ENCODE results near the gene ATP6AP1.
"Not testable (repeated sequence)": the region's sequence is repeated elsewhere in the genome, so short reads cannot be mapped to it uniquely, and the experiment has no call there.

Gene ATP6AP1
- total RNA-seq = 40.5 to 70.1 (median 55.0) reads per million in 3 experiments

DNA sequence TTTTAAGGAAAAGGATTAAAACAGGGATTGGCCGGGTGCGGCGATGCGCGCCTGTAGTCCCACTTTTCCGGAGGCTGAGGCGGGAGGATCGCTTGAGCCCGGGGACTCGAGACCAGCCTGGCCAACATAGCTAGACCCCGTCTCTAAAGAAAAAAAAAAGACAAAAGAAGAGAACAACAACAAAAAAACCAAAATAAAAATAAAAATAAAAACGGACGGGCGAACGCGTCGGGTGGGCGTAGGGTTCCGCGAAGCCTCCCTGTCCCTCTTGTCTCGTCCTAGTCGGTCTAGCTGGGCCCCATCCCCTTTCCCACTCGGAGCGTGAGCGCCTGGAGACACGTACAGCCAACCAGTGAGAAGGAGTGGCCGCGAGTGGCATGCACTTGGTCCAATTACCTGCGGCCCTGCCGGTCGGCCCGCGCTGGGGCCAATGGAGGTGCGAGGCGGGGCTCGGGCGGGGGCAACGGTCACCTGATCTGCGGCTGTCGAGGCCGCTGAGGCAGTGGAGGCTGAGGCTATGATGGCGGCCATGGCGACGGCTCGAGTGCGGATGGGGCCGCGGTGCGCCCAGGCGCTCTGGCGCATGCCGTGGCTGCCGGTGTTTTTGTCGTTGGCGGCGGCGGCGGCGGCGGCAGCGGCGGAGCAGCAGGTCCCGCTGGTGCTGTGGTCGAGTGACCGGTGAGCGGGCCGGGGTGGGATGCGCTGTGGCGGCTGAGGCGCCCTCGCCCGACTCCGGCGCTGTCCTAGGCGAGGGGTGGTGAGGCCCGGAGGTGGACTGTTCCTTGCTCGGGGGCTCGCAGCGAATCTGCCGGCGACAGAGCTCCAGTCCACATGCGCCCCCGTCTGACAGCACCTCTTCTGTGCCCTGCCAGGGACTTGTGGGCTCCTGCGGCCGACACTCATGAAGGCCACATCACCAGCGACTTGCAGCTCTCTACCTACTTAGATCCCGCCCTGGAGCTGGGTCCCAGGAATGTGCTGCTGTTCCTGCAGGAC is at the start of gene ATP6AP1:
ATP6AP1 (plus strand) TSS at position 502 of the 996 bp plus-strand sequence; CDS start at position 518, 16 bp downstream.
- peak; percentile 88 for DNase-seq

- DNase-seq = peak; percentile 97
These were observed 49.5 kb upstream of the ATP6AP1 start, which contains the start of gene EMD for GRCh38 chrX:154378799-154379568. EMD (plus strand) TSS chrX:154379295; CDS start chrX:154379485, 190 bp downstream.

DNA sequence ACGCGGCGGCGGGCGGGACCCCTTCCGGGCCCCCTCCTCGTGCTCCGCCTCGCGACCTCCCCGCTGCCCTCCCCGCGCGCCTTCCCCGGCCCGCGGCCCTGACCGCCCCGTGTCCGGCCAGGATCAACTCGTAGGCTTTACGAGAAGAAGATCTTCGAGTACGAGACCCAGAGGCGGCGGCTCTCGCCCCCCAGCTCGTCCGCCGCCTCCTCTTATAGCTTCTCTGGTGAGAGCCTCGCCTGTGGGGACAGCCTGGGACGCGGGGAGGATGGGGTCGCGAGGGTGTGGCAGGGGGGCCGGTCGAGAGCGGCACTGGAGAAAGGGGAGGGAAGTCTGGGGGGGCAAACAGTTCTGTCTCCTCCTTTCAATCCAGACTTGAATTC is 48.9 kb upstream of the ATP6AP1 start:
- no peak for DNase-seq

DNA sequence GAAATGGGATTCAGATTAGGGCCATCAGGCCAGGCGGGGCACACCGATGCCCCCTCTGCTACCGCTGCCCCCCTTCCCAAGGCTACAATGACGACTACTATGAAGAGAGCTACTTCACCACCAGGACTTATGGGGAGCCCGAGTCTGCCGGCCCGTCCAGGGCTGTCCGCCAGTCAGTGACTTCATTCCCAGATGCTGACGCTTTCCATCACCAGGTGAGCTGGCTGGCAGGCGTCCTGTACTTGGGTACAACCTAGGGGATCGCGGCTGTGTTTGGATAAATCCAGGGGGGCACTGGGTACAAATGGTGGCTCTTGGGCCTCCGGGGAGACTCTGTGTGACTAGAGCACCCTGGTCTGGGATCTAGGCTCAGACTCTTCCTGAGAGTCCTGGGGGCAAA is 48.3 kb upstream of the ATP6AP1 start:
- no peak for DNase-seq

DNA sequence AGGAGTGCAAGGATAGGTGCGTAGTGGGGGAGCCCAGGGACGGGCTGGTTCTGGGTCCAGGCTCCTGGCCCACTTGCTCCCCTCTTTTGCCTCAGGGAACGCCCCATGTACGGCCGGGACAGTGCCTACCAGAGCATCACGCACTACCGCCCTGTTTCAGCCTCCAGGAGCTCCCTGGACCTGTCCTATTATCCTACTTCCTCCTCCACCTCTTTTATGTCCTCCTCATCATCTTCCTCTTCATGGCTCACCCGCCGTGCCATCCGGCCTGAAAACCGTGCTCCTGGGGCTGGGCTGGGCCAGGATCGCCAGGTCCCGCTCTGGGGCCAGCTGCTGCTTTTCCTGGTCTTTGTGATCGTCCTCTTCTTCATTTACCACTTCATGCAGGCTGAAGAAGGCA is 47.7 kb upstream of the ATP6AP1 start:
- no peak for DNase-seq

GRCh38 chrX:154381271-154381670 is 47.2 kb upstream of the ATP6AP1 start:
- no peak for DNase-seq

DNA sequence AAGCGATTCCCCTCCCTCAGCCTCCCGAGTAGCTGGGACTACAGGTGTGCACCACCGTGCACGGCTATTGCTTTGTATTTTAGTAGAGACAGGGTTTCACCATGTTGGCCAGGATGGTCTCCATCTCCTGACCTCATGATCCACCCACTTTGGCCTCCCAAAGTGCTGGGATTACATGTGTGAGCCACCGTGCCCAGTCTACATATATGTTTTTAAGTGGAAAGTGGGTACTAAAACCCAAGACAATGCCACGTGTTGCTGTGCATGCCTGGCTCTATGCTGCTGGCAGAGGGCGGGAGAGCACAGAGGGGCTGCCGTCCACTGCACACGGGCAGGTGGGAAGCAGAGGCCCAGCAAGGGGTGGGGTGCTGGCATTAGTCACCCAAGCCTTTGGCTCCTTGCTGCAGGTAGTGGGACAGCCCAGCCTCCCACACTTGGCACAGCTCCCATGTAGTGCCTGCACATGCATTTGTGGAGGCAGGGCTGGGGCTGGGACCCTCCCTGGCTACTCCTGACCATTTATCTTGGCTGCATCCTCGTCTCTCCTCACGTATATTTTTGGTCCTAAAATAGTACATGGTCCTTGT is 45.9 kb upstream of the ATP6AP1 start:
- no peak for DNase-seq

GRCh38 chrX:154383359-154384283 is 44.9 kb upstream of the ATP6AP1 start:
- DNase-seq = no peak

GRCh38 chrX:154384284-154384892 is 44.1 kb upstream of the ATP6AP1 start:
- no peak for DNase-seq

- not testable (repeated sequence) for DNase-seq
These were observed 40.4 kb upstream of the ATP6AP1 start for GRCh38 chrX:154388094-154388493.

DNA sequence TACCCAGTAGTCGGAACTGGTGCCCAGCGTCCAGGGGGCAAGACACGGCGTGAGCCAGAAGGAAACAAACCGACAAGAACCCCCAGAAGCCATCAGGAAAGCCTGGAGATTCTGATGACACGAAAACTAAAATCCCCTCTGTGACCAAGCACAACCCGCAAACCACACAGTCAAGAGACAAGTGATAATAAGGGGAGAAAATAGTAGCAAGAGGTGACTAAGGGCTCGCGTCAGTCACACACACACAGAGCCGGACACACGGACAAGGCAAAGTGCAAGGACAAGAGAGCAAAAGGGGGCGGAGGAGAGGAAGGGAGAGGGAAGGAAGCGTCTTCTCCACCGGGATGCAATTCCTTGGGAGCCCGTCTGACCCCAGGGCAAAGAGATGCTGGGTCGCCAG is 39.8 kb upstream of the ATP6AP1 start:
- not testable (repeated sequence) for DNase-seq

DNA sequence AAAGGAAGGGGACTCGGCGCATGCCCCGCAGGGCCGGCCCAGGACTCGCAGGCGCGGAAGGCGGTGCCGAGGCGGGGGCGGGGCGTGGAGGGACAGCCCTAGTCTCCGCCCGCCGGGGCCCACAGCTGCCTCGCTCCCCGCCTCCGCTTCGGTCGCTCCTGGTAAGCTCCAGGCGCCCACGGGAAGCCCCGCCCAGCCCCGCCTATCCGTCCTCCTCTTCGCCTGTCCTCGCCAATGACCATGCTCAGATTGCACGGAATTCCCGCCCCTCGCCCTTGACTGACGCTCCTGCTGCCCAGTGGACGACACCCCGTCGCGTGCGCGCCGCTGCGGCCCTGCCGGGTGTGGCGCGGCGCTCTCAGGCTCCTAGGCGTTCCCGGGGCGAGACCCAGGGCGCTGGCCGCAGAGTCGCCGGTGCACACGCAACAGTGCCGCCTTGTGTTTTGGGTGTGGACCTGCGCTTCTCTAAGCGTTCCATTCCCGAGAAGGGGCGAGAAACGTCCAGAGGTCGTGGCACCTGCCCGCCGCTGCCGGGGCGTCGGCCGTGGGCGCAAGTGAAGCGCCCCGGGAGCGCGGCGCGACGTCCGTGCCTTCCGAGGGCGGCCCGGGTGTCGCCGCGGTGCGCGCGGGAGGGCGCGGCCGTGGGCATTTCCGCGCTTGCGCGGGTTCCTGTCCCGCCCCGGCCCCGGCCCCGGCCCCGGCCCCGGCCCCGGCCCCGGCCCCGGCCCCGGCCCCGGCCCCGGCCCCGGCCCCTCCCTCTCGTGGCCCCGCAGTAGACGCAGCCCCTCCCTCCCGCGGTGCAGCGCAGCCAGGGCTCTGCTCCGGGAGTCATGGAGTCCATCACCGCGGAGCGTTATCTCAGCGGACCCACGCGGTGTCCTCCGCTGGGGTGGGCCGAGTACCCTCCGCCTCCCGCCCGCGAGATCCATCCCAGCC is 38.4 kb upstream of the ATP6AP1 start:
- peak; percentile 58 for DNase-seq

- DNase-seq = not testable (repeated sequence)
These were observed 32.1 kb upstream of the ATP6AP1 start for GRCh38 chrX:154396363-154396762.

GRCh38 chrX:154396973-154397887 is 31.2 kb upstream of the ATP6AP1 start:
- no peak for DNase-seq

DNA sequence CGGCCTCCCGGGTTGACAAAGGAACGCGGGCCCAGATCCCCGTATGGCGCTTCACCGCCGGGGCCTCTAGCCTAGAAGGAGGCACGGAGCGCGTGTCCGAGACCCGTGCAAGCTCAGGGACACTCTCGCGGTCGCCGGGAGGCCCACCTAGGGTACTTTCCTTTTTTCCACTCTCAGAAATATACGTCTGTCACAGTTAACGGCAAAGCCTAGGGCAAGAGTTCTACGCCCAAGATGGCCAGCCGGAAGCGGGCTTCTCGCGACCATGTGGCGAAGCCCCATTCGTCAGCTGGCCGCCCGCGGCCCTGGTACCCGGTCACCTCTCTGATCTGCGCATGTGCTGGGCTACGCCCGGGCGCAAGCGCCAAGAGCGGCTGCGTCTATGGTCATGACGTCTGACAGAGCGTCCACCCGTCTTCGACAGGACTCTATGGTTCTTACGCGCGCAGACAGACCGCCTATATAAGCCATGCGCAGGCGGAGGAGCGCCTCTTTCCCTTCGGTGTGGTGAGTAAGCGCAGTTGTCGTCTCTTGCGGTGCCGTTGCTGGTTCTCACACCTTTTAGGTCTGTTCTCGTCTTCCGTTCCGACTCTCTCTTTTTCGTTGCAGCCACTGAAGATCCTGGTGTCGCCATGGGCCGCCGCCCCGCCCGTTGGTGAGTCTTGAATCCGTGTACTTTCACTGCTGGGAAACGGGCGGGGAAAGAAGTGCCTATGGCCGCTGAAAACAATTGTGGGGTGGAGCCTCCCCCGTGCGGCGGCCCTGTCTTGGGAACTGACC is 30.4 kb upstream of the ATP6AP1 start, which contains the start of gene RPL10:
RPL10 (plus strand) TSS at position 490 of the 780 bp plus-strand sequence; CDS start at position 633, 143 bp downstream.
- DNase-seq = peak; percentile 90

DNA sequence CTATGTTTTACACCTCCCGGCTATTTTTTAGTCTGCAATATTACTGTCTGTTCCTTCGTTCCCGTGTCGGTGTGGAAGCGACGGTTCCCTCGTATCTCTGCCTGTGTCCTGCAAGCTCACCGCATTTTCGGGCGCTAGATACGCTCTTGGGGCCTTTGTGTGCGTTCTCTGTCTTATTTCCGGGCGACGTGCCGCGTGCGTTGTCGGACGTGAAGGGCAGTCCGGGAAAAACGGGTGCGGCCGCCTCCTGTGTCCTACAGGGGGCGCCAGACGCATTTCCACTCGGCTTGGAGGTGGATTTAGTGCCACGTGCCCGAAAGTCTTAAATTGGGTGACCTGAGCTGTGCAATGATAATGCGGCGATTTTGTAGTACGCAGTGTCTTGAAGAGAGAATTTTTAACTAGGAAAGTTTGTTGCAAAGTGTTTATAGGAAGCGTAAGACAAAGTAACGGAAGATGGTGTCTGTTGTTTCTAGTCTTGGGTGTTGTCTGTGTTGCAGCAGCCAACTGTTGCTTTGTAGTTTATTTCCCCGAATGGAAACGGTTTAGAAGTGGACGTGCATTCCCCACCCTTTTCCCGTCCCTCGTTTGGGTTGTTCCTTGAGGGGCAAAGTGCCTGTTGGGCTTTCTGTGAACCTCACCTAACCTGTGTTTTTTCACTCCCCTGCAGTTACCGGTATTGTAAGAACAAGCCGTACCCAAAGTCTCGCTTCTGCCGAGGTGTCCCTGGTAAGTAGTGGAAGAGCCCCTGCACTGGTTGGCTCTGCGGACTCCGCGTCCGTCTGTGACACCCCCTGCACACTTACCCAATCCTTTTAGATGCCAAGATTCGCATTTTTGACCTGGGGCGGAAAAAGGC is 29.6 kb upstream of the ATP6AP1 start:
- DNase-seq = peak; percentile 75
